ENCODE measurements around the gene BRD2. TPM values are rescaled to one million over a fixed set of nuclear protein-coding genes. Genes with fewer than 3 reads are reported as not detected.

The BRD2 gene
- total and polyA plus RNA-seq, 2 of the 4 experiments (the other 2 are of a cell fraction), result 99.5 to 144 TPM

- no peak overlapping the region for H2AFZ ChIP-seq (replicated peaks; ENCODE audit: low read length, poor library complexity)
- ATAC-seq (ENCODE audit: low read depth) (no peak), DNase-seq (peak; percentile 66)
- peaks cover 74% of the 10 kb centered on the region for H4K20me1 ChIP-seq (ENCODE audit: insufficient read depth, low read length)
- no peak overlapping the region for H4K8ac ChIP-seq (ENCODE audit: low read depth in 2 of 2, low read length in 2 of 2)
- H3K56ac ChIP-seq (ENCODE audit: extremely low read depth, insufficient read depth, low read length), result peak overlapping the region; percentile 64; the same call in 1 of the 2 replicates
- H3K36me3 ChIP-seq (ENCODE audit: control insufficient read depth, insufficient read depth, low read length), result peaks cover 52% of the 10 kb centered on the region
- no peak overlapping the region for H3K27ac ChIP-seq (ENCODE audit: insufficient read depth, low read length)
- peak overlapping the region; percentile 92 for H3K4me2 ChIP-seq (ENCODE audit: low read depth, low read length)
- H3K14ac ChIP-seq (replicated peaks; ENCODE audit: low read depth, low read length), result peak overlapping the region; percentile 54; the same call in 1 of the 2 replicates
- H3K4me1 ChIP-seq (ENCODE audit: control insufficient read depth, insufficient read depth, low read length), result peaks cover 8% of the 10 kb centered on the region
- no peak overlapping the region for H2BK5ac ChIP-seq (ENCODE audit: low read depth, low read length, poor library complexity, severe bottlenecking)
- H3K4ac ChIP-seq (ENCODE audit: low read depth, low read length), result no peak overlapping the region
- no peaks in the 10 kb centered on the region for H3K9me3 ChIP-seq (ENCODE audit: control insufficient read depth, insufficient read depth, low read length)
- no peak overlapping the region for H3K18ac ChIP-seq (ENCODE audit: low read depth, low read length)
- intact Hi-C loops (cut with micrococcal nuclease), result loop anchor here (5.0 kb wide), 1 partner anchor 787 kb away; no protein-coding TSS in a partner anchor
- CTCF ChIA-PET, result interaction anchor here (1.2 to 1.8 kb wide), 3 partner anchors 11 to 21 kb away, joined by 3 to 6 read pairs (median 4); partner anchors contain the start of gene HLA-DMA
- TF ChIP-seq MAFK (IDR thresholded peaks at IDR 0.05; ENCODE audit: low read depth, low read length) (no peak), USF2 (IDR thresholded peaks at IDR 0.05; ENCODE audit: low read depth, low read length) (no peak), MXI1 (IDR thresholded peaks at IDR 0.05; ENCODE audit: borderline replicate concordance, low read depth, low read length) (peak; percentile 61; the same call in 1 of the 2 replicates)
- no peak overlapping the region for H4K5ac ChIP-seq (ENCODE audit: low read depth, low read length)
- no peak overlapping the region for H2BK15ac ChIP-seq (ENCODE audit: low read depth, low read length)
- peak overlapping the region; percentile 94 for H3K9ac ChIP-seq (ENCODE audit: low read depth, low read length)
- BruUV-seq (replicated peaks), result no TSS peak
- H4K91ac ChIP-seq (ENCODE audit: insufficient read depth, low read depth, low read length), result no peak overlapping the region
- H3K79me1 ChIP-seq (ENCODE audit: low read depth in 1 of 2, low read length in 2 of 2), result peaks cover 27 to 51% of the 10 kb centered on the region in 2 experiments
- H2AK9ac ChIP-seq (replicated peaks; ENCODE audit: low read depth, low read length, poor library complexity), result no peak overlapping the region
- WGBS, 2 experiments (ENCODE audit: extremely low coverage in 2 of 2, insufficient read length in 1 of 2), result no CpG with 5 or more reads among the region's 4 CpGs
- no peak overlapping the region for H2BK120ac ChIP-seq (ENCODE audit: low read depth, low read length)
- peak overlapping the region; percentile 94 for H3K23ac ChIP-seq (ENCODE audit: low read depth, low read length)
- H3K4me3 ChIP-seq (ENCODE audit: insufficient read depth, low read depth, low read length), result peak overlapping the region; percentile 92
- dilution Hi-C loops (cut with HindIII; ENCODE audit: low sequenced_read_pairs, unreplicated experiment), result no loop called here
- no peaks in the 10 kb centered on the region for H3K27me3 ChIP-seq (ENCODE audit: control insufficient read depth, insufficient read depth, low read length)
- H2BK20ac ChIP-seq (ENCODE audit: low read depth, low read length), result no peak overlapping the region
- in situ Hi-C loops (cut with MboI; ENCODE audit: low sequenced_read_pairs), result loop anchor here (5.0 to 25.0 kb wide), 2 partner anchors 82 to 787 kb away; partner anchors contain the start of genes AGER, AGPAT1, GPSM3 and PBX2
- H2AK5ac ChIP-seq (ENCODE audit: low read depth, low read length), result no peak overlapping the region
- peaks cover 9% of the 10 kb centered on the region for H3K9me1 ChIP-seq (ENCODE audit: insufficient read depth, low read length)
- POLR2A ChIA-PET (ENCODE audit: unreplicated experiment), result interaction anchor here (0.5 to 1.7 kb wide), 4 partner anchors 10 to 69 kb away, joined by 3 to 13 read pairs (median 5); no protein-coding TSS in a partner anchor
These were observed 5.6 kb downstream of the BRD2 start for GRCh38 chr6:32974016-32974333.
